ENCODE measurements around the gene ZNF500.
"Not testable (repeated sequence)": the region's sequence is repeated elsewhere in the genome, so short reads cannot be mapped to it uniquely, and the experiment has no call there.

Gene ZNF500

DNA sequence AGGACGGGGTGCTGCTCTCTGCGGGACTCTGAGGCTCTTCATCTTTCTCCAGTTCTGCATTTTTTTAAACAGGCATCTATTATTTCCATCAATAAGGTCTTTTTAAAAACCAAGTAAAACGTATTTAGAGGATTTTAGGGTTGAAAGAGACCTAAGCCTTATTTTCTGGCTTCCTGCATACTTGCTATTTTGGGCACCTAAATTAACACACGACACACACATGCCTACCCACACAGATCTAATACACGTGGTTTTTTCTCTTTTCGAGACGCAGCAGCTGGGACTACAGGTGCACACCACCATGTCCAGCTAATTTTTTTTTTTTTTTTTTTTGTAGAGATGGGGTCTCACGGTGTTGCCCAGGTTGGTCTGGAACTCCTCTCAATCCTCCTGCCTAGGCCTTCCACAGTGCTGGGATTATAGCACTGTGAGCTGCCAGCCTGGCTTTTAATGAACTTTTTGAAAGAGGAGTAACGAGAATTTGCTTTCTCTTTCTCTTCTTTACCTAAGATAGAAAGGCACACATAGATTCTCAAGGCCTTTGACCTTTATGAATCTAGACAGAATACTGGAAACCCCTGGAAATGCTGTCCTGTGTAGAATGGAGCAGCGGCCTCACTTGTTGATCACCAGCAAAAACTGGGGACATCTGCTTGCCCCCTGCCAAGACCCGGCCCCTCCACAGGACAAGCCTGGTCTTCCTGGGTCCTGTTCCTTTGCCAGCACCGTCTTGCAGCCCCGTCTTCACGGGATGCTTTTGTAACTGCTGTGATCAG lies 18.9 kb downstream of the ZNF500 start:
- no peaks in the 10 kb centered on the region for H3K27me3 Mint-ChIP-seq (ENCODE audit: low read depth)
- peaks cover 2% of the 10 kb centered on the region for H3K36me3 Mint-ChIP-seq (ENCODE audit: low read depth)
- H3K4me1 Mint-ChIP-seq (ENCODE audit: low read depth): peaks cover 10% of the 10 kb centered on the region
- no peaks in the 10 kb centered on the region for H3K9me3 Mint-ChIP-seq
- peak overlapping the region; percentile 71 for H3K27ac Mint-ChIP-seq
- H3K4me3 Mint-ChIP-seq: no peak overlapping the region

DNA sequence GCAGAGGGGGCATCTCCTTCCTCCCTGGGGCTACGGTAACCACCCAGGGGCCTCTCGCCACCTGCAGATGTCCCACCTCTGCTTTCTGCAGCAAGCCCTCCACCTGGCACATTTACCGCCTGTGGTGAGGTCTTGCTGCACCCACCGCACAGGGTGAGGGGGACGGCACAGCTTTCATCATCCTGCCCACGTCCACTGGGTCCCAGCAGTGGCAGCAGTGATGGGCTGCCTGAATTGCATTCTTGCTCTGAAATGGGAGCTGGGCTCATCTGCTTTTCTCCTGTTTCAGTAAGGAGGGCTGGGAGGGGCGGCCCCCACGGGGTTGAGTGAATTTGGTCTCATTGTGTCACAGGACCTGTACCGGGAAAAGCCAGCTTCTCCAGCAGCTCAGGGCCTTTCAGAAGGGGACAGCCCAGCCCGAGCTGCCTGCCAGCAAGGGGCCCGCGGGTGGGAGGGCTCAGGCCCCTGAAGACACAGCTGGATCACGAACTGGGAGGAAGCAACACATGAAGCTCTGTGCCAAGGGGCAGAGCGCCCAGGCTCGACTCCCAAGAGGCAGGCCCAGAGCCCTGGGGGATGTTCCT lies 19.9 kb downstream of the ZNF500 start:
- Mint-ChIP-seq H3K4me1 (ENCODE audit: low read depth) (peaks cover 10% of the 10 kb centered on the region), H3K27ac (no peak overlapping the region), H3K27me3 (ENCODE audit: low read depth) (no peaks in the 10 kb centered on the region), H3K4me3 (no peak overlapping the region), H3K36me3 (ENCODE audit: low read depth) (no peaks in the 10 kb centered on the region), H3K9me3 (no peaks in the 10 kb centered on the region)

DNA sequence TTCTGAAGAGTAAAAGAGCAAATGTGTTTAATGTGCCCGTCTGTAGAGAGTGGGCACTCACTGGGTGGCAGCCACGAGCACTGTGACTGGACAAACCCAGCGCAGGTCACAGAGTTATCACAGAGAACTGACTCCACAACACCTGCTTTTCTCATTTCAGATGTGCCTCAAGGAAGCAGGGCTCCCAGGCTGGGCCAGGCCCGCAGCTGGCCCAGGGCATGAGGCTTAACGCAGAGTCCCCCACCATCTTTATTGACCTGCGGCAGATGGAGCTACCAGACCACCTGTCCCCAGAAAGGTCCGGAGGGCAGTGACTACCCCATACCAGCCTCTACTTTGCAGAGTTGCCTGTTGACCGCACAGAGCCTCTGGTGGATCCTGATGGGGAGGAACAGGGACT lies 20.7 kb downstream of the ZNF500 start:
- Mint-ChIP-seq H3K4me1 (ENCODE audit: low read depth) (peaks cover 10% of the 10 kb centered on the region), H3K36me3 (ENCODE audit: low read depth) (no peaks in the 10 kb centered on the region), H3K9me3 (no peaks in the 10 kb centered on the region), H3K27me3 (ENCODE audit: low read depth) (no peaks in the 10 kb centered on the region), H3K4me3 (no peak overlapping the region), H3K27ac (no peak overlapping the region)

DNA sequence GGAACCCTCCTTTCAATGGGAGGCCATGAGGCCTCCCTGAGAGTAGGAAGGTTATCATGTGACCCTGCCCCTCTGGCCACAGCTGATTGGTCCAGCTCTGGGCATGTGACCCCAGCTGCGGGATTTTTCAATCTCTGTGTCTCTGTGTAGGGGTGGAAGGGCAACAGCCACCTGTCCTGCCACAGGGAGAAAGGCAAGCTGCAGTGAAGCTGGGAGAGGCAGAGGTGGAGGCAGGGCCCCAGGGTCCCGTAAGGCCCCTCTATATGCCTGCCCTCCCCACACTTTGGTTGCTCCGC lies 21.7 kb downstream of the ZNF500 start:
- Mint-ChIP-seq H3K27ac (no peak overlapping the region), H3K27me3 (ENCODE audit: low read depth) (no peaks in the 10 kb centered on the region), H3K4me1 (ENCODE audit: low read depth) (peaks cover 10% of the 10 kb centered on the region), H3K4me3 (no peak overlapping the region), H3K36me3 (ENCODE audit: low read depth) (no peaks in the 10 kb centered on the region), H3K9me3 (no peaks in the 10 kb centered on the region)

DNA sequence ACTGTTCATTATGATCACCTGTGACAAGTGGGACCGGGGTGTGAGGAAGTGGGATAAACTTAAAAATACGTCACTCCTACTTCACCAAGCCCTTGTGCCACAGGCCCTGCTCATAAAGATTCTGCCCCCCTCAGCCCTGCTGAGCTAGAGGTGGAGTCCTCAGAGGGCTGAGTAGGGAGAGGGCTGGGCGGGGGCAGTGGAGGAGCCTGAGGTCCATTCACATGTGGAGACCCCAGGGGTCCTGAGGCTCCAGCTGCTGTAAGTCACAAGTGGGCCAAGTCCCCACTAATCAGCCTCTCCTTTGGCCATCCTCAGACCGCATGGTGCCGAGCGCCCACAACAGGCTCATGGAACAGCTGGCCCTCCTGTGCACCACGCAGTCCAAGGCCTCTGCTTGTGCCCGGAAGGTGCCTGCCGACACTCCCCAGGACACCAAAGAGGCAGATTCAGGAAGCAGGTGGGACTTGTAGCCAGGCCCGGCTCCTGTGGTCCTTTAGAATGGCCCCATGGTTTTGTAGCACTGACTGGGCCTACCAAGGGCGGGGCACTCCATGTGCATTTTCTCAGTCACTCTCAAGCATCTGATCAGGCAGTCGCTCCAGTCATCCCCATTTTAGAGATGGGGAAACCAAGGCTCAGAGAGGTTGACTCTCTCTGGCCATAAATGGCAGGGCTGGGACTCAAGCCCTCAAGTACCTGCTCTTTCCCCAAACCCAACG lies 22.2 kb downstream of the ZNF500 start:
- Mint-ChIP-seq H3K36me3 (ENCODE audit: low read depth) (no peaks in the 10 kb centered on the region), H3K4me1 (ENCODE audit: low read depth) (peaks cover 10% of the 10 kb centered on the region), H3K9me3 (no peaks in the 10 kb centered on the region), H3K4me3 (no peak overlapping the region), H3K27ac (no peak overlapping the region), H3K27me3 (ENCODE audit: low read depth) (no peaks in the 10 kb centered on the region)

DNA sequence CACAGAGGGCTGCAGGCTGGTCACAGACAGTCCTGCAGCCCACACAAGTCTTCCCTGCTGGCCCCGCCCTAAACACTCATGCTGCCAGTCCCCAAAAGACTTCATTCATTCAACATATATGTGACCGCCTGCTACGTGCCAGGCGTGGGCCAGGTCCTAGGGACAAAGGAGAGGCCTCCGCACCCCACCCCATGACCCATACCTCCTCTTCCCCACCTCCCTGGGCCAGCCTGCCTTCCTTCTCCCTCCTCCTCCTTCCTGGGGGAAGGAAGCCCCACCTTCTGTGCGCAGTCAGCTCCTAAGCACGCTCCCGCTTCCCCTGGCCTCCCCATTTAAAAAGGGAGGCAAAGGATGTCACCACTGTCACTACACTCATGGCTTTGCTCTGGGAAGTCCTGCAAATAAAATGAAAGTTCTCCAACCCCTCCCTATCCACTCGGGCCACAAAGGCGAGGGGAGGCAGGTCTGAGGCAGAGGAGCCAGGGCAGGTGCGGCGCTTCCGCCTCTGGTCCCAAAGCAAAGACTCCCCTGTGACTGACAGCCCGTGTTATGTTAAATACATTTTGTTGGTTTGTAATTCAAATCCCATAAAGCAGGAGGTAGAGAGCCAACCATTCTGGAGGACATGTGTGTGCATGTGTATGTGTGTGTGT lies 23.6 kb downstream of the ZNF500 start:
- H3K27ac Mint-ChIP-seq: no peak overlapping the region
- no peaks in the 10 kb centered on the region for H3K27me3 Mint-ChIP-seq (ENCODE audit: low read depth)
- peak overlapping the region; percentile 35 for H3K4me3 Mint-ChIP-seq
- no peaks in the 10 kb centered on the region for H3K9me3 Mint-ChIP-seq
- H3K4me1 Mint-ChIP-seq (ENCODE audit: low read depth): peaks cover 10% of the 10 kb centered on the region
- no peaks in the 10 kb centered on the region for H3K36me3 Mint-ChIP-seq (ENCODE audit: low read depth)

DNA sequence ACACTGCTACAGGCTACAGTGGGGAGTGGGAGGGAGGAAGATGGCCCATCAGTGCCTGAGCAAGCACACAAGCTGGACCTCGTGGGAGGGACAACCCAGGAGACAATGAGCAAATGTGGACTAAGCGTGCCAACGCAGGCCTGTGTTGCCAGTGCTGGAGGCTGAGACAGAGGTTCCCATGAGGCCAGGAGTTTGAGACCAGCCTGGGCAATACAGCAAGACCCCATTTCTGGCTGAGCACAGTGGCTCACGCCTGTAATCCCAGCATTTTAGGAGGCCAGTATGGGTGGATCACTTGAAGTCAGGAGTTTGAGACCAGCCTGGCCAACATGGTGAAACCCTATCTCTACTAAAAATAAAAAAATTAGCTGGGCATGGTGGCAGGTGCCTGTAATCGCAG lies 28.6 kb downstream of the ZNF500 start:
- H3K9me3 Mint-ChIP-seq; H3K27ac Mint-ChIP-seq; H3K36me3 Mint-ChIP-seq (ENCODE audit: low read depth); H3K27me3 Mint-ChIP-seq (ENCODE audit: low read depth); H3K4me3 Mint-ChIP-seq: not testable (repeated sequence)
- H3K4me1 Mint-ChIP-seq (ENCODE audit: low read depth): peaks cover 10% of the 10 kb centered on the region

DNA sequence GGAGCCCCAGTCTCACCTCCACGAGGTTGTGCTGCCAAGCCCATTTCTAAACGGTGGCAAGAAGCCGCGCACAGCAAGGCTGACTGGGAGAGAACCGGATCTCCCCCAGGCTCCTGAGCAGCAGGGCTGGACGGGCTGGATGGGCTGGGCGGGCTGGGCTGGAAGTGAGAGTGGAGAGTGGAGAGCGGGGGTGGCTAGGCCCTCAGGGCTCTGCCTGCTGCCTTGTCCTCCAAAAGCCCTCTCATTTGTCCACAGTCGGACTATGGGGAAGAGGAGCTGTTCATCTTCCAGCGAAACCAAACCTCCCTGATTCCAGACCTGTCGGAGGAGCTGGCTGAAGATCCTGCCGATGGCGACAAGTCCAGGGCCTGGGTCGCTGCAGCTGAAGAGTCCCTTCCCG lies 29.4 kb downstream of the ZNF500 start:
- Mint-ChIP-seq H3K4me1 (ENCODE audit: low read depth) (peaks cover 14% of the 10 kb centered on the region), H3K4me3 (no peak overlapping the region), H3K27ac (no peak overlapping the region), H3K27me3 (ENCODE audit: low read depth) (no peaks in the 10 kb centered on the region), H3K9me3 (no peaks in the 10 kb centered on the region), H3K36me3 (ENCODE audit: low read depth) (no peaks in the 10 kb centered on the region)

DNA sequence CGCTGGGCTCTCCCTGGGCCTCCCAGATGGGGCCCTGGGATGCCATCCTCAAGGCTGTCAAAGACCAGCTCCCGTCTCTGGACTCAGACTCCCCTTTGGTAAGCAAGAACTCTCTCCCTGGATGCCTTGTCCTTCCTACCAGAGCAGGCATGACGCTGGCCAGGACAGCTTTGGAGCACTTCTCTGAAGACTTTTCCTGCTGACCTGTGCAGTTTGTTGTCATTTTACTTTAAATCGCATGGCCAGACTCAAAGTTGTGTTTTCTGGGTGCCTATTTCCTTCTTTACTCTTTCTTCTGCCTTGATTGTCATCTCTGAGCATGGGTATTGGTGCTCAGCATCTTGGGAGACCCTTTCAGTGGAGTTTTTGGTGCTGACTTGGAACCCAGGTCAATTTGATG lies 30.4 kb downstream of the ZNF500 start:
- Mint-ChIP-seq H3K9me3 (no peaks in the 10 kb centered on the region), H3K36me3 (ENCODE audit: low read depth) (no peaks in the 10 kb centered on the region), H3K27me3 (ENCODE audit: low read depth) (no peaks in the 10 kb centered on the region), H3K27ac (no peak overlapping the region), H3K4me1 (ENCODE audit: low read depth) (peaks cover 16% of the 10 kb centered on the region), H3K4me3 (no peak overlapping the region)

DNA sequence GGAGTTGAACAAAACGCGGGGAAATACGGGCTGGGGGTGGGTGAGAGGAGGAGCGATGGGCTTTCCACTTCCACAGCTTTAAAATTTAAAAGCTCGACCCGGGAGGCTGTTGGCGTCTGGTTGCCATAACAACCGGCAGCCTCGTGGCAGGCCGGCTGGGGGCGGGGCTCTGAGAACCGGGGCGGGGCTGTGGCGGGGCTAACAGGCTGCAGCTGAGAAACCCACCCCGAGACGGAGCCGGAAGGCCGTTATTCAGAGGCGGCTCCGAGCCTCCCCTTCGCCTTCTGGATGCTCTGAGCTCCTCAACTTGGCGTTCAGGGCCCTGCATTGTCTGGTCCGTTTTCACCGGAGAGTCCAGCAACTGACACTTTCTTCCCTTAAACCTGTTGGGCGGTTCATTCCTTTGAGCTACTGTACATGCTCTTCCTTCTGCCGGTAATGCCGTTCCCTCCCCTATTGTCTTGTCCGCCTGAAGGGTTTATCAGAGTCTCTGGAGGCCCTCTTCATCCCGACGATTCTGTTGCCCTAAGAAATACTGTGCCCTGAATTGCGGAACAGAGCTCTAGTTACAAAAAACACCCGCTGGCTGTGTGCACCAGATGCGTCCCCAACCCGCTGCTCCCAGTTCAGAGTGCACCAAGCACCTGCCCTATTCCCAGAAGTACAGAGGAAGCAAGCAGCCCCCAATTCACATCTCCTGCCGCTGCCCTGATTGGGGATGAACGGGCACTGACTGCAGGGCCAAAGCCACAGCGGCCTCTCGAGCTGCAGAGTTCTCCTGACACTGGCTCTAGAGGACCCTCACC lies 32.0 kb downstream of the ZNF500 start:
- peak overlapping the region; percentile 85 for H3K4me3 Mint-ChIP-seq
- H3K27me3 Mint-ChIP-seq (ENCODE audit: low read depth): no peaks in the 10 kb centered on the region
- H3K36me3 Mint-ChIP-seq (ENCODE audit: low read depth): no peaks in the 10 kb centered on the region
- no peaks in the 10 kb centered on the region for H3K9me3 Mint-ChIP-seq
- peak overlapping the region; percentile 70 for H3K27ac Mint-ChIP-seq
- H3K4me1 Mint-ChIP-seq (ENCODE audit: low read depth): peaks cover 16% of the 10 kb centered on the region

DNA sequence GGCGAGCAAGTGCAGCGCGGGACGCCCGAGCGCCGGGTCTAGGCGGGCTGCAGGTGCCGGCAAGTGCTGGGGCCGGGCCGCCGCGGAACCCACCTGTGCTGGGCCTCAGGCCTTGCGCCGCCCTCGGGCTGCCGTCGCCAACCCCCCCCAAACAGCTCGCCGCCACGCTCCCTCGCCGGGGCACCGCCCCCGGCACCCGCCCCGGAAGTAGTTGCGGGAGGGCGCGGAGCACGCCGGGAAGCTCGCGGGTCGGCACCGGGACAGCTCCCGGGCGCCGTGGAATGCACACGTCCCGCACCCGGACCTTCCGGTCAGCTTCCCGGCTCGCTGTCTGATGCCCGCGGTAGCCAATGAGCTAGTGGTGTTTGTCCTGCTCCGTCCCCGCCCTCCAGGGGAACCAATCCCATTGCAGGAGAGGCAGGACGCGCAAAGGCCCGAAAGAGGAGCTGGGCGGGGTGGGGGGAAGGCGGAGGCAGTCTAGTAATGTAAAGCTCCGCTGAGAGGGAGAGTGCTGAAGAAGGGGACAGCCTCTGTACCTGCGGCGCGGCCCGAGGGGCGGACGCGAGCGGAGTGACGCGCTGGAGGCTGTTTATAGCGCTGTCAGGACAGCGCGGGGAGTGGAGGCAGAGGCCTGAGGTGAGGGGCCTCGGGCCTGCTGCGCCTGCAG lies 32.8 kb downstream of the ZNF500 start, which contains the start of the genes ANKS3 and DNAAF8:
Gene ANKS3 (minus strand): TSS at position 209 of the 667 bp plus-strand sequence. CDS start 4,122 bp downstream, outside the sequence.
Gene DNAAF8 (plus strand): TSS at position 475 of the 667 bp plus-strand sequence. CDS start 1,978 bp downstream, outside the sequence.
- H3K36me3 Mint-ChIP-seq (ENCODE audit: low read depth): no peaks in the 10 kb centered on the region
- peak within 1 kb of the TSS; percentile 70 for H3K27ac Mint-ChIP-seq
- no peaks in the 10 kb centered on the region for H3K9me3 Mint-ChIP-seq
- peaks cover 16% of the 10 kb centered on the region for H3K4me1 Mint-ChIP-seq (ENCODE audit: low read depth)
- H3K4me3 Mint-ChIP-seq: peak within 1 kb of the TSS; percentile 85
- no peaks in the 10 kb centered on the region for H3K27me3 Mint-ChIP-seq (ENCODE audit: low read depth)

DNA sequence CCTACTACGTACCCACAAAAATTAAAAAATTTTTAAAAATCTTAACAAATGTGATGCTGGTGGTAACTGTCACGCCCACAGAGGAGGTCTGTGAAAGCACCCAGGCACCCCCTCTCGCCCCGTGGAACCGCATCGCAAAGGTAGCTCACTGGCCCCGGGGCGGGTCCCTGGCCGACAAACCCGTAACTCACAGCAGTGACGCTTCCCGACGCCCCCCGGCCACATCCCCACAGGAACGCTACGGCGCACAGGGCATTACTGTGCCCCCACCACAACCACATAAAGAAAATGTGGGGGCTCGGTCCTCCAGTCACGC lies 33.3 kb downstream of the ZNF500 start:
- H3K9me3 Mint-ChIP-seq: no peaks in the 10 kb centered on the region
- H3K27me3 Mint-ChIP-seq (ENCODE audit: low read depth): no peaks in the 10 kb centered on the region
- H3K4me1 Mint-ChIP-seq (ENCODE audit: low read depth): peaks cover 16% of the 10 kb centered on the region
- H3K27ac Mint-ChIP-seq: no peak overlapping the region
- H3K36me3 Mint-ChIP-seq (ENCODE audit: low read depth): no peaks in the 10 kb centered on the region
- H3K4me3 Mint-ChIP-seq: peak overlapping the region; percentile 85

DNA sequence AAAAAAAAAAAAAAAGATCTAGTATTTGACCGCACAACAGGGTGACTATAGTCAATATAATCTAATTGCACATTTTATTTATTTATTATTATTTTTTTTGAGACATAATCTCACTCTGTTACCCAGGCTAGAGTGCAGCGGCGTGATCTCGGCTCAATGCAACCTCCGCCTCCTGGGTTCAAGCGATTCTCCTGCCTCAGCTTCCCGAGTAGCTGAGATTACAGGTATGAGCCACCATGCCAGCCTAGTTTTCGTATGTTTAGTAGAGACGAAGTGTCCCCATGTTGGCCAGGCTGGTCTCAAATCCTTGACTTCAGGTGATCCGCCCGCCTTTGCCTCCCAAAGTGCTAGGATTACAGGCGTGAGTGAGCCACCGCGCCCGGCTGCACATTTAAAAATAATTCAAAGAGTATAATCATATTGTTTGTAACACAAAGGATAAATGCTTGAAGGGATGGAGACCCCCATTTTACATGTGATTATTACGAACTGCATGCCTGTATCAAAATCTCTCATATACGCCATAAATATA lies 33.7 kb downstream of the ZNF500 start:
- H3K4me1 Mint-ChIP-seq (ENCODE audit: low read depth): peaks cover 16% of the 10 kb centered on the region
- no peaks in the 10 kb centered on the region for H3K27me3 Mint-ChIP-seq (ENCODE audit: low read depth)
- H3K27ac Mint-ChIP-seq: no peak overlapping the region
- no peaks in the 10 kb centered on the region for H3K36me3 Mint-ChIP-seq (ENCODE audit: low read depth)
- H3K4me3 Mint-ChIP-seq: peak overlapping the region; percentile 85
- no peaks in the 10 kb centered on the region for H3K9me3 Mint-ChIP-seq
